ENCODE data around the gene ANKRD10.

ANKRD10 gene

DNA sequence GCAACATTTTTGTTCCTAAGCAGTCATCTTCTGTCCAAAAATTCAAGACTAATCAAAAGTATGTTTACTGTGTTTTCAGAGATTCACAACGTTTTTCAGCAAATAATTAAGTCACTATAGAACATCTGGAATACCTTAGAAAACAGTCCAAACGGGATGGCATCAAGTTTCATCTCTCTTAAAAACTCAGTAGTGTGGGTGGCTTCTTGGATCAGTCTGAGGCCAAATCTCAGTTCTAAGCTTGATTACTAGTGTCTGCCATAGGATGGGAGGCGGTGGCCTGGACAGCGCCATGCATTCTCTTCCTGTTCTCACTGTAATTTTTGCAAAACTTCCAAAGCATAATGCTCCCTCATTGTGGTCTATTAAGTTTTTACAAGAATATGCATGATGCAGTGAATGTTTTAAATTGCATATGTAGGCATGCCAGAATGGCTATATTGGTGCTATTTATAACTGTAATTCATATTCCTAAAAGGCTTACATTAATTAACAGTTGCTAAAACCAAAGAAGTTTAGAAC lies 37.1 kb downstream of the ANKRD10 start:
- TF ChIP-seq, protein P1, sequence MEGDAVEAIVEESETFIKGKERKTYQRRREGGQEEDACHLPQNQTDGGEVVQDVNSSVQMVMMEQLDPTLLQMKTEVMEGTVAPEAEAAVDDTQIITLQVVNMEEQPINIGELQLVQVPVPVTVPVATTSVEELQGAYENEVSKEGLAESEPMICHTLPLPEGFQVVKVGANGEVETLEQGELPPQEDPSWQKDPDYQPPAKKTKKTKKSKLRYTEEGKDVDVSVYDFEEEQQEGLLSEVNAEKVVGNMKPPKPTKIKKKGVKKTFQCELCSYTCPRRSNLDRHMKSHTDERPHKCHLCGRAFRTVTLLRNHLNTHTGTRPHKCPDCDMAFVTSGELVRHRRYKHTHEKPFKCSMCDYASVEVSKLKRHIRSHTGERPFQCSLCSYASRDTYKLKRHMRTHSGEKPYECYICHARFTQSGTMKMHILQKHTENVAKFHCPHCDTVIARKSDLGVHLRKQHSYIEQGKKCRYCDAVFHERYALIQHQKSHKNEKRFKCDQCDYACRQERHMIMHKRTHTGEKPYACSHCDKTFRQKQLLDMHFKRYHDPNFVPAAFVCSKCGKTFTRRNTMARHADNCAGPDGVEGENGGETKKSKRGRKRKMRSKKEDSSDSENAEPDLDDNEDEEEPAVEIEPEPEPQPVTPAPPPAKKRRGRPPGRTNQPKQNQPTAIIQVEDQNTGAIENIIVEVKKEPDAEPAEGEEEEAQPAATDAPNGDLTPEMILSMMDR (IDR thresholded peaks at IDR 0.05; ENCODE audit: low read depth, low read length, missing control alignments), result no peak
- peak; percentile 70 for DNase-seq (ENCODE audit: extremely low read depth, low read depth)
- H3K4me3 ChIP-seq (replicated peaks; ENCODE audit: low read depth, low read length), result no peak overlapping the region

DNA sequence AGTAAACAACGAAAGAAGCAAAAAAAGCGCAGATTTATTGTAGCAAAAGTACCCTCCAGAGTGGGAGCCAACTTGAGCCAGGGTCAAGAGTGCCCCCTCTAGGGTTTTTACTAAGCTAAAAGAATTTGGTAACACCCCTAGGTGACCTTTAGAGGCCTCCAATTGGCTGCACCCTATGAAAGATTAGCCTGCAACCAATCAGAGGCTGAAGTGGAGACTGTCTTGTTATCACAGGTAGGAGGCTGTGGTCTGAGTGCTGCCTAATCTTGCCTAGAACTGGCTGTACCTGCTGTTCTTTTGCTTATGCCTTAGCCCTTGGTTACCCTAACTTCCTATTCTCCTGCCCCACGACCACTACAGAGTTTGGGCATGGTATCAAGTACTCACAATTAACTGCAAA lies 38.3 kb downstream of the ANKRD10 start:
- no peak overlapping the region for H3K4me3 ChIP-seq (replicated peaks; ENCODE audit: low read depth, low read length)
- TF ChIP-seq, protein P1 (IDR thresholded peaks at IDR 0.05; ENCODE audit: low read depth, low read length, missing control alignments), result no peak
- no peak for DNase-seq (ENCODE audit: extremely low read depth, low read depth)

DNA sequence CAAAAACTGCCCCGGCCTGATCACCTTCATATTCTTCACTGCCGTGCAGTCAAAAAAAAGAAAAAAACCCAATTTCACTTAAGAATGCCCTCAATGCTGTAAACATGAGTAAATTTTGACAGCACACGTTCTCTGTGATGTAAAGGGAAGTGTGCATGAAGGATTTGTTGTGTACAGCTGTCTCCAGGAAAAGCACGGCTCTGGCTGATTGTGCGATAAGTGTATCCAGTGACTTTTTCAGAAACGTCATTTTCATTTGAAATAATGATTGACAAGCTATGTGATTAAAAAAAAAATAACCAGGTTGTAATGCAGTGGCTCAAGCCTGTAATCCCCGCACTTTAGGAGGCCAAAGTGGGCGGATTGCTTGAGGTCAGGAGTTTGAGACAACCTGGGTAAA lies 39.6 kb downstream of the ANKRD10 start:
- TF ChIP-seq, protein P1 (IDR thresholded peaks at IDR 0.05; ENCODE audit: low read depth, low read length, missing control alignments), result no peak
- DNase-seq (ENCODE audit: extremely low read depth, low read depth), result no peak
- H3K4me3 ChIP-seq (replicated peaks; ENCODE audit: low read depth, low read length), result no peak overlapping the region

DNA sequence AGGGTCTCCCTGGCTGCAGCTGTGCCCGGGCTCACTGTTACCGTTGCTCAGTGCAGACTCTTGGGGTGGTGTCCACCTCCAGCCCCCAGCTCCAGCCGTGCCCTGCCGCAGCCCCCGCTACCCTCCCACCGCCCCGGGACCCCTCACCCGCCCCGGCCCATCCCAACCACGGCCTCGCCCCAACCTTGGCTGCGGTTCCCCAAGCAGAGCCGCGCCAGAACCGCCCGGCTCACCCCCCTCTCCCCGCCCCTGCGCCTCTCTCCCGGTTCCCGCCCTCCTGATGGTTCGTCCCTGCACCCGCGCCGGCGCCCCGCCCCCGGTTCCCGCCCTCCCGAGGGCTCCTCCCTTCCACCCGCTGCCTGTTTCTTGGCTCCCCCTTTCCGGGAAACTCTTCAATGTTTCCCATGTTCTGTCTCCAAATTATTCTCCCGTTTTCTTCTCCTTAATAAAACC lies 40.3 kb downstream of the ANKRD10 start:
- TF ChIP-seq, protein P1 (IDR thresholded peaks at IDR 0.05; ENCODE audit: low read depth, low read length, missing control alignments), result no peak
- peak overlapping the region; percentile 8; the same call in 1 of the 2 replicates for H3K4me3 ChIP-seq (replicated peaks; ENCODE audit: low read depth, low read length)
- DNase-seq (ENCODE audit: extremely low read depth, low read depth), result no peak

DNA sequence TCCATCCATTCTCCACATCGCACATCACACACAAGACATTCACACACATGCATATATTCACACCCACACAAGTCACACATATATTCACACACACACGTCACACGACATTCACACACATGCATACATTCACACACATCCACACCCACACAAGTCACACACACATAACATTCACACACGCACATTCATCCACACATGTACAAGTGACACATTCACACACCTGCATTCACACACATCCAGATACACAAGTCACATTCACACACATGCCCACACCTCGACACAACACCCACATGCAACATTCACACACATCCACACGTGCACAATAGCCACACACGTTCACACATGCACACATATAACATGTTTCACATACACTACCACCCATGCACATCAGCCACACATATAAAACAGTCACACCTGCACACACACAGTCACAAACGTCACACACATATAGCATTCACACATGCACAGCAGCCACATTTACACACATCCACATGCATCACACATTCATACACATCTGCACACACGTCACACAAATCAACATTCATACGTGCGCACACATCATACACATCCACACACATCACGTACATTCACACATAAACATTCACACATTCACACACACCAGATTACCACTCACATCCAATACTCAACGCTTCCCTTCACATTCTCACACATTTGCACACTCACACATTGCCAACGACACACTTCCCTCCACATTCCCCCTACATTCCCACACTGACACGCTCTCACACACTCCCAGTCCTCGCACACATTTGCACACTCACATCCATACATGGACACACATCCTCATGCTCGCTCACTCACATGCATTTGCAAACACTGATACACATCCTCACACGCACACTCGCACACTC lies 41.0 kb downstream of the ANKRD10 start:
- peak overlapping the region; percentile 8; the same call in 1 of the 2 replicates for H3K4me3 ChIP-seq (replicated peaks; ENCODE audit: low read depth, low read length)
- DNase-seq (ENCODE audit: extremely low read depth, low read depth), result no peak

DNA sequence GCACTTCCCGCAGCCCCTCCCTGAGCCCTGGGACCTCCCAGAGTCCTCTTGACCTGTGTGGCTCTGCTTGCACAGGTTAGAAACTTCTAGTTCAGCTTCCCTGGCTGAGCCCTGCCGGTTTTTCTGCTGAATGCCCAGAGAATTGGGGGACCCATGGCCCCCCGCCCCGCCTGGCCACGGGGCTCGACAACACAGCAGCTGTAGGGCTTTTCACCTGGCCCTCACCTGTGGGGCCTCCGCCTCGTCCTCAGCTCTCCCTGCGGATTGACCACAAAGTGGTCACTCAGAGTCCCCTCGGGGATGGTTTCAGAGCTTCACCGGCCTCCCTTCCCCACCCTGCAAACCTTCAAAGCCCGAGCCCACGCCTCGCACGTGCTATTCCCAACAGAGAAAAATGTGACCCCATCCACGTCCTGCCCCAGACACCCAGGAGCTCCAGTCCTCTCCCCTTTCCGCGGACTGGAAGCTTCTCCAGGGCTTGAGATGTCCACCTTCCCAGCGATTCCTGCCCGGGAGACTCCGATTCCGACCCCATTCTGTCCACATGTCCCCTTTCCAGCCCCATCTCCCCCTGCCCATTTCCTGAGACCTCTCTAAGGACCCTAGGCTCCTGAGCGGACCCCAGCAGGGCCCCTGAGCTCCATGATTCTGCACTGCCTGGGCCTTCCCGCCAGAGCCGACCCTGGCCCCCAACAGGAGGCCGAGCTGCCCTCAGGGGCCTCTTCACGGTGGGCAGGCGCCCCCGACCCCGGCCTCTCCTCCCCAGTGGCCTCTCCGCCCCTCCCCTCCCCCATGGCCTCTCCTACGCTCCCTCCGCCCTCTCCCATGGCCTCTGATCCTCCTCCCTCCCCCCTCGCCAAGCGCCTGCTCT lies 41.9 kb downstream of the ANKRD10 start:
- no peak overlapping the region for H3K4me3 ChIP-seq (replicated peaks; ENCODE audit: low read depth, low read length)
- DNase-seq (ENCODE audit: extremely low read depth, low read depth), result no peak
- TF ChIP-seq, protein P1 (IDR thresholded peaks at IDR 0.05; ENCODE audit: low read depth, low read length, missing control alignments), result no peak

More for the DNA sequence above, 41.0 kb downstream of the ANKRD10 start:
- TF ChIP-seq, protein P1 (IDR thresholded peaks at IDR 0.05; ENCODE audit: low read depth, low read length, missing control alignments), result no peak
